ENCODE data around the gene SLC16A1.
"Not testable (repeated sequence)": the region's sequence is repeated elsewhere in the genome, so short reads cannot be mapped to it uniquely, and the experiment has no call there.

The SLC16A1 gene

GRCh38 chr1:112964347-112964746 lies 8.4 kb upstream of the SLC16A1 start:
- DNase-seq: no peak

DNA sequence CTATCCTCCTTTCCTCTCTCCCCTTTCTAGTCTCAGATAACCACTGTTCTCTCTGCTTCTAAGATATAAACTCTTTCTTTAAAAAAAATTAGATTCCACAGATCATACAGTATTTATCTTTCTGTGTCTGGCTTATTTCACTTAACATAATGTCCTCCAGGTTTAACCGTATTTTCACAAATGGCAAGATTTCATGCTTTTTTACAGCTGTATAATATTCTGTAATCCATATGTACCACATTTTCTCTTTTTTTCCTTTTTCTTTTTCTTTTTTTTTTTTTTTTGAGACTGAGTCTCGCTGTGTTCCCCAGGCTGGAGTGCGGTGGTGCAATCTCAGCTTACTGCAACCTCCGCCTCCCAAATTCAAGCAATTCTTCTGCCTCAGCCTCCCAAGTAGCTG lies 5.1 kb upstream of the SLC16A1 start:
- no peak for DNase-seq

- no peak for DNase-seq
Observed at GRCh38 chr1:112960384-112960783, 4.4 kb upstream of the SLC16A1 start.

- not testable (repeated sequence) for DNase-seq
Observed at GRCh38 chr1:112958236-112958635, 2.2 kb upstream of the SLC16A1 start.

DNA sequence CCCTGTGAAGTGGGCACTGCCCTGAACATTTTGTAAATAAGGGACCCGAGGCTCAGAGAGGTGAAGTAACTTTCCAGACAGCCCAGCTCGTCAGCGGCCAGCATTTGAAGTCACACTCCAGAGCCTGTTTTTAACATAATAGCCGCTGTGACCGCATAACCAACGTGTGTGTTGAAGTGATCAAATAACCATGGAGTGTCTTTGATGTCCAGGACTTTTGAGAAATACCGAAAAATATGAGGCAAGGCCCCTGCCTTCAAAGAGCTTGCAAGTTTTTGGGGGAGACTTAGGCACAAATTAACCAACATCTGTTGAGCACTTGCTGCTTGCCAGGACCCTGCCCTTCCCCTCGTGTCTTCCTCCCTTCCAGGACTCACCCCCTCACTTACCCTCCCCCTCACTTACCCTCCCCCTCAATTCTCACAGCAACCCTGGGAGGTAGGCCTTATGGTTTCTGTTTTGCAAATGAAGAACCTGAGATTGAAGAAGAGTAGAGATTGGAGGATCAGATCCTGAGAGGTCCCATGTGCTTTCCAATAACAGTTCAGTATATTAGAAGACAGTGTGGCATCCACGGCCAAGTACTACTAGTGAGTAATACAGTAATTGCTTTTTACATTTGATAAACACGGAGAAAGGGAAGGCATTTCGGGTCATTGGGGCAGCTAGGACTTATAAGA lies 1.3 kb upstream of the SLC16A1 start:
- peak; percentile 31 for DNase-seq

- DNase-seq: no peak
Observed at GRCh38 chr1:112956544-112957132, 642 bp upstream of the SLC16A1 start.

GRCh38 chr1:112954945-112955772 lies 837 bp downstream of the SLC16A1 start:
- peak; percentile 66 for DNase-seq

- DNase-seq: no peak
Observed at GRCh38 chr1:112954017-112954650, 1.9 kb downstream of the SLC16A1 start.

DNA sequence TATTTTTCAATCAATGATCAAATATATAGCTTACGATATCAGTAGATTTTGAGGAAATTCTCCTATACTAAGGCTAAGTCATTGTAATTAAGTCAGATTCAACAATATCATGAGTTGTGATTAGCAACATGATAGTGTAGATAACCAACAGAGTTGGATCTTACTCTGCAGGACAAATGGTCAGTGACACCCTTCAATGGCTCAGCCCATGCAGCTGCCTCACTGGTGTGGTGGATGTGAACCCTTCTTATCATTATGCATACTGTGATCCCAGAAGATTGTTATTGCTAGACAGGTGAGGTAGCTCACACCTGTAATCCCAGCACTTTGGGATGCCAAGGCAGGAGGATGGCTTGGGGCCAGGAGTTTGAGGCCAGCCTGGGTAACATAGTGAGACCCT lies 5.6 kb downstream of the SLC16A1 start:
- DNase-seq: no peak

- no peak for DNase-seq
Observed at GRCh38 chr1:112946683-112947082, 9.3 kb downstream of the SLC16A1 start.

DNA sequence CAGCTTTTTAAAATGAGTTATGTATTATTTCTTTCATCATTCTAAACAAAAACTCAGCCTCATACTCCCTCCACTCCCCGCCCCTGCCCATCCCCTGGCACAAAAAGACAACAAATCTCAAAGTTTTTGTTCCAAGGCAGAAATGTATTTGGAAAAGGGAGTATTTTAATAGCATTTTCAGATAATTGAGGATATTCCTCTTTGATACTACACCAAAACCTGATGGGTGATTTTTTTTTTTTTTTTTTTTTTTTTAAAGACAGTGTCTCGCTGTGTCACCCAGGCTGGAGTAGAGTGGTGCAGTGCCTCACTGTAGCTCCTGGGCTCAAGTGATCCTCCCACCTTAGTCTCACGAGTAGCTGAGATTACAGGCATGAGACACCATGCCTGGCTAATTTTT lies 16.2 kb downstream of the SLC16A1 start:
- no peak for DNase-seq

- no peak for DNase-seq
Observed at GRCh38 chr1:112938210-112938609, 17.8 kb downstream of the SLC16A1 start.

DNA sequence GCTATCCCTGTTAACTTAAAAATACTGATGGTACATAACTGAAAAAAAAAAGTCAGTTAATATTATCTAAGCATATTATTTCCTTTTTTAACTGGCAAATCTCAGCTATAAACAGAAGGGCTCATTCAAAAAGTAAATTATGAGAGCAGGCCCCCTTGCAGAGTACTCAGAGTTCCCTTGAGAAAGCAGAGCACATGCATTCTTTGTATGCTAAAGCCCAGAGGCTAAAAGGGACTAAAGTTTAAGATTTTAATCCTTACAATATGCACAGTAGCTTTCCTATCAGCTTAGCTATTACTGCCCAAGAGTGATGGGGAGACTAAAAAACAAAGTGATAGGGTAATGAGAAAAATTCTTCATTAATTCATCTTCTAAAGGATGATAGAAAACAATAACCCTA lies 18.5 kb downstream of the SLC16A1 start:
- DNase-seq: no peak

DNA sequence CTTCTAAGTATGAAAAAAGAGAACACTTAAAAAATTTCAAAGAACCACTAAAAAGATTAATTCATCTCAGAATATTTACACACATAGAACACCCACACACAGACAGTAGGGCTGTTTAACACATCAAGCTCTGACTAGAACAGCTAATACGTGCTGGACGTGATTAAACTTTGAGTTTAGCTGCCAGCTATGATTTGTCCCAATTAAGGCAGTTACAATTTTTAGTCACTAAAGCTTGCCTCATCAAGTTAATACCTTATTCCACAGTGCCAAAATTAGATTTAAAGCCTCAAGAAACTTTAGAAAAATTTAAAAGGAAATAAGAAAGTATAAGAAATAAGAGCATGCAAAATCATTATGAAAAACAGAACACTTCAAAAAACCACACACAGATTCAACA lies 18.9 kb downstream of the SLC16A1 start:
- no peak for DNase-seq

DNA sequence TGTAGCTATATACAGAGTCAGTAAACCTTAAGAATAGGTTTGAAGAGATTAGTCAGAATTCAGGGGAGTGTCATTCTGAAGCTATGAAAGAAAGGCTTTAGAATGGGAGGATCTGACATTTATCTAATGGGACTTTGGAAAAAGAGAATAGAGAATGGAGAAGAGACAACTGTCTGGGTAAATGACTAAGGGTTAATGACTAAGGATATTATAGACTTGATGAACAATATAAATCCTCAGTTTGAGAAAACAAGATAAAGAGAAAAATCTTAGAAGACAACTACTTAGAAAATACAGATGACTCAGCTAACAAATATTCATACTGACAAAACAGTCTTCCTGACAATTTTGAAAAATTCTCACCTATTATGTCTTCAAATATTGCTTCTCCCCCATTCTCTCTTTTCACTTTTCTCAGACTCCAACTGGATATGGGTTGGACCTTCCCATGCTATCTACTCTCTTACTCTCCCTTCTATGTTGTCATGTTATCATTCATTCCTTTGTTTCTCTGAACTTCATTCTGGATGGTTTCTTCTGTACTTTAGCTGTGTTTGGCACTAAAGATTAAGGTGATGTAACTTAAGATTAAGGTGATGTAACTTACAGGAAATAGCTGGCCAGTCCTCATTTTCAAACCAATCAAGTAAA lies 20.4 kb downstream of the SLC16A1 start:
- no peak for DNase-seq

DNA sequence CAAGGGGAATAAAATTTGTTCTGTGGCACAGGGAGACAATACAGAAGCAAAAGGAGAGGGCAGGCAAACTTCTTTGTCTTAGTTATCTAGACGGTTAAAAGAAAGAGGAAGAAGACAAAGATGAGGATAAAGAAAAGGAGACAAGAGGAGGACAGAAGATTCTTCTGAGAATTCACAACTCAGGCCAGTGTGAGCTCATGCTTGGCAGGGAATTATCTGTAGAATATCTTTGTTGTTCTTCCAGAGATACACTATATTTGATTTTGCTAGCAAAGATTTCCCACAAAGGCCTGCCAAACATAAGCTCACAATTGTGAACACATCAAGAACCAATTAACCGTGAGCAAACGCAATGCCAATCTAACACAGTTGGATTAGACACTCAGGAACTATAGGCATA lies 21.4 kb downstream of the SLC16A1 start:
- no peak for DNase-seq

- DNase-seq: no peak
Observed at GRCh38 chr1:112933820-112934571, 22.0 kb downstream of the SLC16A1 start.

DNA sequence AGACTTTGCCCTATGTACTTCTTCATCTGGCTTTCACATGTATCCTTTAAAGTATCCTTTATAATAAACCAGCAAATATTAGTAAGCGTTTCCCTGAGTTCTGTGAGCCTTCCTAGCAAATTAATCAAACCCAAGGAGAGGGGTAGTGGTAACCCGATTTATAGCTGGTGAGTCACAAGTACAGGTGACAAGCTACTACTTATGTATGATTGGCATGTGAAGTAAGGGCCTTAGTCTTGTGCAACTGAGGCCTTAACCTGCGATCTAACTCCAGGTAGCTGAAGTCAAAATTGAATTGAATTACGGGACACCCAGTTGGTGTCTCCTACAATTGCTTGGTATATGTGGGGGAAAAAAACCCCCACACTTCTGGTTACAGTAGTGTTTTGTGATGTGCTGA lies 26.0 kb downstream of the SLC16A1 start:
- DNase-seq: no peak

DNA sequence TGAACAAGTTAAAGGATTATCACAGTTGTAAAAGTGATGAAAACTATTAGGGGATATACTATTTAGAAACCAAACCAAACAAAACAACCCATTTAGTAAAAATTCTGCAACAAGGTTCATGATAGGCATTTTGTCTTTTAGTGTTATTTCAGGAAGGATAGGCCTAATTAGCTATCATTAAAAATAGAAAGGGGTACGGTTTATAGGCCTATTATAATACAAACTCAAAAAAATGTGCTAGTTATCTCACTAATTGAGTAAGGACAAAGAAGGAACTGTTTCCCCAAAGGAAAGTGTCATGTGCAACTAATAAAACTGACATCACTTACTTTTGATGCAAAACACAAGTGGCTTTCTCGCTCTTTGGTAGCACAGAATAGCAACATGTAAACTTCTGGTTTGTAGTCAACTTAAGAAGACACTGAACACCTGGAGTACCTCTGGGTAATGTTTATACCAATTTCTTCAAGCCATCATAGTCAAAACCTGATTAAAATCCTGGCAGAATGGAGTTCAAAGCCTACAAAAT lies 28.5 kb downstream of the SLC16A1 start:
- DNase-seq: no peak

GRCh38 chr1:112926858-112927257 lies 29.1 kb downstream of the SLC16A1 start:
- DNase-seq: no peak

DNA sequence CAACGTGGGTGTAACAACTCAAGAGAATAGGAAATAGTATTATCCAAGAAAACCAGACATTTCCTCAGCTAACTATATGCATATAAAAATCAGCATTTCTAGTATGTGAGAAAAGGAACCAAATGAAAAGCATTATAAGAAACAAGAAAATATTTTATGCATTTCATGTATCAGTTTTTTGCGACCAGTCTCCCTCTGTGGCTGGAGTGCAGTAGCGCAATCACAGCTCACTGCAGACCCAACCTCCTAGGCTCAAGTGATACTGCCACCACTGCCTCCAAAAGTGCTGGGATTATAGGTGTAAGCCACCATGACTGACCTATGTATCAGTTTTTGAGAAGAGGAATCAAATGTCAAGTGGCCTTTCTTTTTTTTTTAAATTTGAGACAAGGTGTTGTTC lies 31.0 kb downstream of the SLC16A1 start:
- no peak for DNase-seq

- no peak for DNase-seq
Observed at GRCh38 chr1:112923959-112924349, 32.0 kb downstream of the SLC16A1 start.

Measured in femur (tissue), 1 donor.